Endothelial cell (in vitro differentiated cells): Measurements from ENCODE around the gene NAGPA. TPM values are rescaled to one million over a fixed set of nuclear protein-coding genes. Genes with fewer than 3 reads are reported as not detected.

Source experiments
- DNase-seq: peaks from one replicate; pipeline ENCODE4 v3.0.0; 2021; ENCODE audit warnings: low spot score
- H3K27ac Mint-ChIP-seq: one replicate; pipeline ENCODE4 v1.8.0; 2021; ENCODE audit warnings: mixed read lengths, inconsistent platforms; ENCODE audit not compliant: unreplicated experiment
- H3K27me3 Mint-ChIP-seq: one replicate; pipeline ENCODE4 v1.8.0; 2021; ENCODE audit warnings: mild to moderate bottlenecking, moderate library complexity, mixed read lengths, inconsistent platforms; ENCODE audit not compliant: unreplicated experiment
- H3K36me3 Mint-ChIP-seq: one replicate; pipeline ENCODE4 v1.8.0; 2021; ENCODE audit warnings: mild to moderate bottlenecking, low read depth, mixed read lengths, inconsistent platforms; ENCODE audit not compliant: unreplicated experiment
- H3K4me1 Mint-ChIP-seq: one replicate; pipeline ENCODE4 v1.8.0; 2021; ENCODE audit warnings: mild to moderate bottlenecking, mixed read lengths, inconsistent platforms; ENCODE audit not compliant: unreplicated experiment
- H3K4me3 Mint-ChIP-seq: one replicate; pipeline ENCODE4 v1.8.0; 2021; ENCODE audit warnings: mild to moderate bottlenecking, mixed read lengths, inconsistent platforms; ENCODE audit not compliant: unreplicated experiment
- H3K9me3 Mint-ChIP-seq: one replicate; pipeline ENCODE4 v1.8.0; 2021; ENCODE audit warnings: mixed read lengths, inconsistent platforms; ENCODE audit not compliant: unreplicated experiment
- total RNA-seq: library from RNA; stranded (reverse); fragmentation: NEBNext Ultra II Directional; extraction: Animal tissue kit (Norgen Biotek cat#: 25700); gene quantifications from one replicate; pipeline ENCODE4 v1.2.1, GENCODE V29; 2021; ENCODE audit not compliant: unreplicated experiment
- TF ChIP-seq, protein P1 (sequence below): fragments of 200-600 bp; sonication (generic); IDR thresholded peaks from one replicate; pipeline ENCODE4 v1.5.0; 2021; ENCODE audit warnings: antibody characterized with exemption; ENCODE audit not compliant: unreplicated experiment

NAGPA gene
- total RNA-seq, 1 donor from 2014 or later = 10.2 TPM

DNA sequence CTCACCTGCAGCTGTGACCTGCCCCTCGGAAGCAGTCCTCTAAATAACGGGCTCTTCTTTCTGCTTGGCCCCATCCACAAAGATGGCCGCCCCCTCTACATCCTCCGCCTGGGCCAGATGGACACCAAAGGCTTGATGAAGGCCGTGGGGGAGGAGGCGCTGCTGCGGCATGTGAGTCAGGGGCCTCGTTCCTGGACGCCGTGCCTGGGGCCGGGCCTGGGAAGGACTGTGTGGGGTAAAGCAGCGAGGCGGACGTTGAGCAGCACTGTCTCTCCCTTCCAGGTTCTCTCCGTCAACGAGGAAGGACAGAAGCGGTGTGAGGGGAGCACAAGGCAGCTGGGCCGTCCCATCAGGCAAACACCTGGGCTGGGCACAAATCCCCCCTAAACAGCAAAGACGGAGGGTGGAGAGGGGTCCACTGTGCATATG lies 33.1 kb downstream of the NAGPA start:
- Mint-ChIP-seq H3K4me1 (peaks cover 4% of the 10 kb centered on the region), H3K4me3 (no peak overlapping the region), H3K9me3 (no peaks in the 10 kb centered on the region), H3K36me3 (no peaks in the 10 kb centered on the region), H3K27ac (no peak overlapping the region), H3K27me3 (peaks cover 3% of the 10 kb centered on the region)
- TF ChIP-seq, protein P1, sequence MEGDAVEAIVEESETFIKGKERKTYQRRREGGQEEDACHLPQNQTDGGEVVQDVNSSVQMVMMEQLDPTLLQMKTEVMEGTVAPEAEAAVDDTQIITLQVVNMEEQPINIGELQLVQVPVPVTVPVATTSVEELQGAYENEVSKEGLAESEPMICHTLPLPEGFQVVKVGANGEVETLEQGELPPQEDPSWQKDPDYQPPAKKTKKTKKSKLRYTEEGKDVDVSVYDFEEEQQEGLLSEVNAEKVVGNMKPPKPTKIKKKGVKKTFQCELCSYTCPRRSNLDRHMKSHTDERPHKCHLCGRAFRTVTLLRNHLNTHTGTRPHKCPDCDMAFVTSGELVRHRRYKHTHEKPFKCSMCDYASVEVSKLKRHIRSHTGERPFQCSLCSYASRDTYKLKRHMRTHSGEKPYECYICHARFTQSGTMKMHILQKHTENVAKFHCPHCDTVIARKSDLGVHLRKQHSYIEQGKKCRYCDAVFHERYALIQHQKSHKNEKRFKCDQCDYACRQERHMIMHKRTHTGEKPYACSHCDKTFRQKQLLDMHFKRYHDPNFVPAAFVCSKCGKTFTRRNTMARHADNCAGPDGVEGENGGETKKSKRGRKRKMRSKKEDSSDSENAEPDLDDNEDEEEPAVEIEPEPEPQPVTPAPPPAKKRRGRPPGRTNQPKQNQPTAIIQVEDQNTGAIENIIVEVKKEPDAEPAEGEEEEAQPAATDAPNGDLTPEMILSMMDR = no peak
- DNase-seq = no peak

DNA sequence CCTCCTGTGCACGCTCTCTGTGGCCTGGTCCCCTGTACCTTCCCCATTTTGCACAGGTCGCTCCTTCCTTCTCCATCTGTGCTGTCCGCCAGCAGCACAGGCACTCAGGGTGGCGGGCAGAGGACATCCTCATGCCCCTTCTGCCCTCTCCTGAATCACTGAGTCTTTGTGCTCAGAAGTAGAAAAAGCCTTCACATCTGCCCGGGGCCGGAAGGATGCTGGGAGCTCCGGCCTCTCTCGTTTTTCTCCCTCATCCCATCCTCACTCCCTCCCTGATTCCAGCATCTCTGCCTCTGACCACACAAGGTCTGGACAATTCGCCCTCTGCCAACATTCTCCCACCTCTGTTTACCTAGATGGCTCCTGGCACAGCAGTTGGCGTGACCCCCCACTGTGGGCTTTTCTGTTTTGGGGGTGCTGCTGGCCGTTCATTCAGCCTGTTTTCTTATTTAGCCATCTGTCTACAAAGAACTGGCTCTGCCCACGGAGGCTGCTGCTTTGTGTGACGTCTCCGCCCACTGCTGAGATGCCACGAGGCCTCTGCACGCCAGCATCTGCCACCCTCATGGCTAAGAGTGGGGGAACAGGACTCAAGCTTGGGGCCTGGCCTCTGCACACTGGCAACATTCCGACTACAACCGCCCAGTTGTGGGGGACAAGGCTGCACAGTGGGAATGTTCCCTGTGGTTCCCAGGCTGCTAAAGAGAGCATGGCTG lies 38.9 kb downstream of the NAGPA start:
- Mint-ChIP-seq H3K4me3 (no peak overlapping the region), H3K9me3 (no peaks in the 10 kb centered on the region), H3K4me1 (no peaks in the 10 kb centered on the region), H3K27ac (no peak overlapping the region), H3K27me3 (no peaks in the 10 kb centered on the region), H3K36me3 (no peaks in the 10 kb centered on the region)
- DNase-seq = no peak
- TF ChIP-seq, protein P1 = no peak

DNA sequence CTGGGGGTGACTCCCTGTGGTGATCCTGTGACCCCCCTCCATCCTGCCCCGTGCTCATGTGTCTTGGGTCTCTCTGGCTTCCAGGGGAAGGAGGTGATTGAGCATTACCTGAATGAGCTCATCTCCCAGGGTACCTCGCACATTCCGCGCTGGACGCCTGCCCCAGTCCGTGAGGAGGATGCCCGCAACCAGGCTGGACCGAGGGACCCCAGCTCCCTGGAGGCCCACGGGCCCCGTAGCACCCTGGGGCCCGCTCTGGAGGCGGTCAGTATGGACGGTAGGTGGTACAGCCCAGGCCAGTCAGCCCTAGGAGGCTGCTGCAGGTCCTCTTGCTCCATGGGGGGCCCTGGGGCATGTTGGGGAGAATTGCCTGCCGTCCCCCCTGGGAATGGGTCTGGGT lies 42.0 kb downstream of the NAGPA start:
- DNase-seq = no peak
- TF ChIP-seq, protein P1 = no peak
- Mint-ChIP-seq H3K9me3 (no peaks in the 10 kb centered on the region), H3K27me3 (peaks cover 2% of the 10 kb centered on the region), H3K36me3 (no peaks in the 10 kb centered on the region), H3K4me1 (no peaks in the 10 kb centered on the region), H3K4me3 (no peak overlapping the region), H3K27ac (no peak overlapping the region)

DNA sequence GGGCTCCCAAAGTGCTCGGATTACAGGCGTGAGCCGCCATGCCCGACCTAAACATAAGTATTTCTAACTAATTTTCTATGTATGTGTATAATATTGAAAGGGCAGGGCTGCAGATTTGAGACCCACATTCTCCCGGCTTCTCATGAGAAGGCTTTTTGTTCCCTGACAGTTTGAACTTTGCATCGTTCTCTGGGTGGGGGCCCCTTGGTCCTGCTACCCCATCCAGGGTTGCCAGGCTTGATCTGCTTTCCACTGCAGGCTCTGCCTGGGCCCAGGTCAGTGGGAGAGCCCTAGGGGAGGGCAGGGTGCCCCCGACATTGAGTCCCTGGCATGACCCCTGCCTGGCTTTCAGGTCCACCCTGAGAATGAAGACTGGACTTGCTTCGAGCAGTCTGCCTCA lies 43.3 kb downstream of the NAGPA start:
- no peaks in the 10 kb centered on the region for H3K36me3 Mint-ChIP-seq
- TF ChIP-seq, protein P1 = no peak
- peaks cover 2% of the 10 kb centered on the region for H3K27me3 Mint-ChIP-seq
- no peak for DNase-seq
- H3K27ac Mint-ChIP-seq = no peak overlapping the region
- H3K4me1 Mint-ChIP-seq = no peaks in the 10 kb centered on the region
- no peaks in the 10 kb centered on the region for H3K9me3 Mint-ChIP-seq
- no peak overlapping the region for H3K4me3 Mint-ChIP-seq

DNA sequence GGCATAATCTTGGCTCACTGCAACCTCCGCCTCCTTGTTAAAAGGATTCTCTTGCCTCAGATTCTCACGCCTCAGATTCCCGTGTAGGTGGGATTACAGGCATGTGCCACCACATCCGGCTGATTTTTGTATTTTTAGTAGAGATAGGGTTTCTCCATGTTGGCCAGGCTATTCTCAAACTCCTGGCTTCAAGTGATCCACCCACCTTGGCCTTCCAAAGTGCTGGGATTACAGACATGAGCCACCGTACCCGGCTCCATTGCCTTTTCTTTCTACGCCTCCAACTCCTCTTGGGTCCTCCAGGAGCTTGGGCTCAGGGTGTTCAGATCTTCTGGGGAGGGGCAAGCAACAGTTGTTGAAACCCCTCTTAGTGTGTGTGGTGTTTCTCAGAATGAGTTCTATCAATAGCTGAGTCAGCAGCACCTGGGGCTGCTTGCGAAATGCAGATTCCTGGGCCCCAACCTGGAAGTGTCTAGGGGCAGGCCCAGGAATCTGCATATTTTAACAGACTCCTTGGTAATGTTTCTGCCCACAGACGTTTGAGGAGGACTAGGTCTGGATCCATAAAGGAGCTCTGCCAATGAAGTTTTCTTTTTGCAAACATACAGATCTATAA lies 44.2 kb downstream of the NAGPA start:
- Mint-ChIP-seq H3K27ac (no peak overlapping the region), H3K27me3 (peaks cover 2% of the 10 kb centered on the region), H3K9me3 (no peaks in the 10 kb centered on the region), H3K4me3 (no peak overlapping the region), H3K36me3 (no peaks in the 10 kb centered on the region), H3K4me1 (no peaks in the 10 kb centered on the region)
- DNase-seq = no peak
- TF ChIP-seq, protein P1 = no peak
